Medulla oblongata (tissue), 1 donor: ENCODE results near the gene ZMYM2.
A peak's percentile ranks its signal among the peaks of the same experiment; 100 is the strongest.

Source experiments
- DNase-seq: peaks from one replicate; pipeline ENCODE4 v3.0.0-alpha.2; 2015; ENCODE audit errors: extremely low spot score

The ZMYM2 gene

DNA sequence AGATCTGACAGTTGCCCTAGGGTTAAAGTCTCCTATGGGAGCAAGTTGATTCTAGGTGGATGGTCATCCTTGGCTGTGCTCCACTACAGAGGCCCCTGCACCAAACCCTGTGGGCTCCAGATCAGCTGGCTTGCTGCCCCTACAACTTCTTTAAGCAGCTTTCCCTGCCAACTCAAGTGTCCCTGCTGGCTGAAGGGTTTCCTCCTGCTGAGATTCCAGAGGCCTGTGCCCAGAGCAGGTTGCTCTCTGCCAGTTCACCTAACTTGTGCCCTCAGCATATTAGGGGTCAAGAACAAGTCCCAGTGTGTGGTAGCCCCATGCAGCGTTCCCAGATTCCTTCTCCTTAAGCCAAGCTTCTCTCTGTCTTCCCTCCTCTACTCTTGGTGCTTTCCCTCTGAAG lies 85.6 kb downstream of the ZMYM2 start:
- DNase-seq: no peak

DNA sequence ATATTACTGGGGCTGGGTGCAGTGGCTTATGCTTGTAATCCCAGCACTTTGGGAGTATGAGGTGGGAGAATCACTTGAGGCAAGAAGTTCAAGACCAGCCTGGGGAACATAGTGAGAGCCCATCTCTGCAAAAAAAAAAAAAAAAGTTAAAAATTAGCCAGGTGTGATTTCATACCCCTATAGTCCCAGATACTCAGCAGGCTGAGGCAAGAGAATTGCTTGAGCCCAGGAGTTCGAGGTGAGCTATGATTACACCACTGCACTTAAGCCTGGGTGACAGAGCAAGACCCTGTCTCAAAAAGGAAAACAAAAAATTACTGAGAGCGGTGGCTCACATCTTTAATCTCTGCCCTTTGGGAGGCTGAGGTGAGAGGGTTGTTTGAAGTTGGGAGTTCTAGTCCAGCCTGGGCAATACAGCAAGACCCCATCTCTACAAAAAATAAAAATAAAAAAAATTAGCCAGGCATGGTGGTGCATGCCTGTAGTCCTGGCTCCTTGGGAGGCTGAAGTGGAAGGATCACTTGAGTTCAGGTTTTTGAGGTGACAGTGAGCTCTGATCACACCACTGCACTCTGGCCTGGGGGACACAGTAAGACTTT lies 87.5 kb downstream of the ZMYM2 start:
- DNase-seq: no peak

DNA sequence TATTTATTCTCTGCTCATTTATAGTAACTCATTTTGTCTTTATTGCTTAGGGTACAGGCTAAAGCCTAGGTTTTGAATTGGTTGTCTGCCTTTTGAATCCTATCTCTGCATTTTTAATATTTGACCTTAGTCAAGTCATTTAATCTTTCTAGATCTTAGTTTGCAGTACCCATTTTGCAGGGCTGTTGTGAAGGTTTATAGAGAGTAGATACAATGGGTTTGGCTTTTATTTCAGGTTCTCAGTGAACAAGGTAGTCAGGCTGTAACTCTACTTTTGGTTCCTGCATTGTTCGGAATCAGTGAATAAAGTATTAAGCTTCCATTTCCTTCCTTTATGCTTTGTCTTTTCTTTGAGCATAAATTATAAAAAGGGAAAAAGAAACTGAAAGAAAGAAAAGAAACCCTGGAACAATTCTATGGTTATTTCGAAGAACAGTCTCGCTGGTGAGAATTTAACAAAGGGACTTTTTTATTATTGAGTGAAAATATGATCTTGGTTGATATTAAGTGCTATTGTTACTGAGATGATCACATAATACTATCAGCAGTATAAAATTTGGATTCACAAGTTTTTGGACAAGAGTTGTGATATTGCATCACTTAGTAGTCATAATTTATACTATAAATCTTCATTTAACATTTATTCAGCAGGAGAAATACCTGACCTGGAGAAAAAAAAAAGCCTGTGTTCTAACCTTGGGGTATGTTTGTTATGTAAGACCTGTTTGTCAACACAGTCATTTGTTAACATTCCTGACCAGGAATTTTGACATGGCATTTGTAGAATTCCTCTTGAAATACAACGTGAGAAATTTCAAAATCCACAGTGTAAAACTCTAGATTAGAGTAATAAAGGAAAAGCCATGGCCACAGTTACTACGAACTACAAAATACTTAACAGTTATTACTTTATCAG lies 91.3 kb downstream of the ZMYM2 start:
- peak; percentile 20 for DNase-seq

DNA sequence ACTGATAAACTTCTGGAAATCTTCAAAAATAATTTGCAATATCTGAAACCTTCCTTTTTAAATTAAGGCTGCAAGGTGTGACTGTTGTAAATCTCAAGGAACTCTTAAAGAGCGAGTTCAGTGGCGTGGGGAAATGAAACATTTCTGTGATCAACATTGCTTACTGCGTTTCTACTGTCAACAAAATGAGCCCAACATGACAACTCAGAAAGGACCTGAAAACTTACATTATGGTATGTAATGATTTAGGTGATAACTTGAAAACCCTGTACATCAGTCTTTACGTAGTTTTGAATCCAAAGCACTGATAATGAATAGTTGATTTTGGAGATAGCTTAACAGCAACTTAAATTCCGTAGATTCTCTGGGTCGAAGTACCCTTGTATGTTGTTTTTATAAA lies 92.8 kb downstream of the ZMYM2 start:
- no peak for DNase-seq

DNA sequence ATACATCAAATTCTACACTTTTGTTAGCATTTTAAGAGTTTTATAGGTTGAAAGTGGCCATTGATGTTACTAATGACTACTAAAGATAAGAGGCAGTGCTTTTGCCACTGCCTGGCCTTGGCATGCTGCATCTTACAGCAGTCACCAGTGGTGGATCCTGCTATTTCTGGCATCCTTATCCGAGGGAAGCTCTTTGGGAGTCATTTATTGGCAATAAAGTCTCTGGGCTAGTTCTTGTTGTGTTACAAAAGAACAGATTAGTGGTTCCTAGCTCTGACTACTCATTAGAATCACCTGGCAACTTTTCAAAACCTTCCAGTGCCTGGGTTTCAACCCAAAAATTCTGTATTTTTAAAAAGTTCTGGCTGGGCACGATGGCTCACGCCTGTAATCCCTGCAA lies 94.5 kb downstream of the ZMYM2 start:
- DNase-seq: no peak

DNA sequence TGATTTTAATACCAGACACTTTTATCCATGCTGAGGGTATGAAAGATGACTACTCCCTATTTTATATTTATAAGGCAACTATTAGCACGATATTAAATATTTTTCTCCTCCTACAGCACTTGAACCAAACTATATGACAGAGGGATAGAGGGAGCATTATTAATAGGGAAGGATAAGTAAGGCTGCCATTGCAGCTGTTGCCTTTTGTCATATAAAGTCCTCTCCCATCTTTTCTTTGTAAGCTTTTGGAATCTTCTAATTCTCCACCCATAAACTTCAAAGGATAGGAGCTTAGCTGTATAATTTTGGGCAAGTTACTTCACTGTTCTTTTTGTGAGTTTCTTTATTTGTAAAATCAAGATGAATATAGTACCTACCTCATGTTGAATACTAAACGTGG lies 95.4 kb downstream of the ZMYM2 start:
- no peak for DNase-seq

DNA sequence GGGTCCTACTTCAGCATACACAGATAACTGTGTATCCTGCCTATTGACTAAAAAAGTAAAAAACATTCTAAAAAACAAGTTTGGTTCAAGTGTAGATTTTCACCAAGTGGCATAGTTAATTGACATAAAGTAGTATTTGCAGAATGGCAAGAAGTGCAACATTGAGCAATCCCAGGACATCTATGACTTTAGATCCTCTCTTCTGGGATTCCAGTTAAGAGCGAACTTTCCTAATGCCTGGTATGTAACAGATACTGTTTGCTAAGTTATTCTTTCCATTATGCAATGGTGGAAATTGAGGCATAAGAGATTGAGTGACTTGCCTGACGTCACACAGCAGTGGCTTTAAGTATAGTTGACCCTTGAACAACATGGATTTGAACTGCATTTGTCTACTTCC lies 96.1 kb downstream of the ZMYM2 start:
- DNase-seq: no peak

DNA sequence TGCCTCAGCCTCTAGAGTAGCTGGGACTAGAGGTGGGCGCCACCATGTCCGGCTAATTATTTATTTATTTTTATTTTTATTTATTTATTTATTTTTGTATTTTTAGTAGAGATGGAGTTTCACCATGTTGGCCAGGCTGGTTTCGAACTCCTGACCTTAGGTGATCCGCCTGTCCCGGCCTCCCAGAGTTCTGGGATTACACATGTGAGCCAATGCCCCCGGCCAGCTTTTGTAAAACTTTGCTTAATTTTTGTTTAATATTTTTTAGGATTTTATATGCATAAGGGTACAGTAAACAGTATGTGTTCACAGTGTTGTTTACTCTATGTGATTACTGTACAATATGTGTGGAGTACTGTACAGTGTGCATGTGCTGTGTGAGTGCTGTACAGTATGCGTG lies 98.7 kb downstream of the ZMYM2 start:
- DNase-seq: no peak

DNA sequence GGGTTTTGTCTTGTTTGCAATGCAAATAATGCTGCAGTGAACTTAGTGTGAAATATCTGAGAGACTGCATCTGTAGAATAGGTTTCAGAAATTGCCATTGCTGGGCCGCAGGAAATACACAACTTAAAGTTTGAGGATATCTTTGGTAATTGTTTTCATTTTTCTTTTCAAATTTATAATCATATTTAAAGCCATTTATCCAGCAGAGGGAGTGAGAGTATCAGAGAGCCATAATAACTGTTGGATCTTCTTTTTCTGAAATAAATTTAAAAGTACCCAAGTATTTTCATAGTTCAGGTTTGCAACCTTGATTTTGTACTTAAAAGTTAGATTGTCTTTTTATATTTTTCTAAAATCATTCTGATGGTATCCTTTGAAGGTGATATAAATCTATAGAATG lies 99.4 kb downstream of the ZMYM2 start:
- no peak for DNase-seq

DNA sequence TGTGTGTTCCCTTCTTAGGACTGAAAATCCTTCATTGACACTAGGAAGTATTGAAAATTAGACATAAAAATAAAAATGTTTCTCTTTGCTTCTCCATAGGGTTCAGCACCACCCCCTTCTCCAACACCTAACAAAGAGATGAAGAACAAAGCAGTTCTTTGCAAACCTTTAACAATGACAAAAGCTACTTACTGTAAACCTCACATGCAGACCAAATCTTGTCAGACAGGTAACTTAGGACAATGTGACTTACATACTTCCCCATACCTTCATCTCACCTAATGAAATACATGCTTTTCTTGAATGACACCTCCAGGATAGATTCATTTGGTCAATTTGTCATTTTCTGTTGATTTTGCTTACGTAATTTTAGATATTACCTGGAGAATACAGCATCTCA lies 99.9 kb downstream of the ZMYM2 start:
- no peak for DNase-seq

DNA sequence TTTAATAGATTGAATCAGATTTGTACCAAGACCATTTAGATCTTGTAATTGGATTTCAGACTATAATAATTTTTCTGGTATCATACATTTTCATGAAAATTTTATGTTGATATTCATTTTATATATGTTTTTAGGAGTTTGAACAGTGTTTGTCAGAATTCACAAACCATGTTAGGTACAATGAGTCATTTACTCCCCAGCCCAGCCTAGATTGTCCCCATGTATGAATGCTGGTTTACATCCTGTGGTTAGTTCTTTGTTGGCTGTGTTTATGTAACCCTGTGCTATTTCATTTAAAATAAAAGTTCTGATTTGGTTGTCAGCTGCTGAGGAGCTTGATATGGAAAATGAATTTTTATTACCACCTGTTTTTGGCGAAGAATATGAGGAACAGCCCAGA lies 105.6 kb downstream of the ZMYM2 start:
- DNase-seq: no peak

DNA sequence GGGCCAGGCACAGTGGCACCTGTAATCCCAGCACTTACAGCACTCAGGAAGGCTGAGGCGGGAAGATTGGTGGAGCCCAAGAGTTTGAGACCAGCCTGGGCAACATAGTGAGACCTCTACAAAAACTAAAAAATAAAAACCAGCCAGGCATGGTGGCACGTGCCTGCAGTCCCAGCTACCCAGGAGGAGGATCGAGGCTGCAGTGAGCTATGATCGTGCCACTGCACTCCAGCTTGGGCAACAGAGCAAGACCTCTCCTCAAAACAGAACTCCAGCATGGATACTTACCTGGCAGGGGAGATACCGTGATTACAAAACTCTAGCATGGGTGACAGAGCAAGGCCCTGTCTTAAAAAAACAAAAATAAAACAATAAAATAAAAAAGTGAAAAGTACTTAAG lies 107.0 kb downstream of the ZMYM2 start:
- no peak for DNase-seq

DNA sequence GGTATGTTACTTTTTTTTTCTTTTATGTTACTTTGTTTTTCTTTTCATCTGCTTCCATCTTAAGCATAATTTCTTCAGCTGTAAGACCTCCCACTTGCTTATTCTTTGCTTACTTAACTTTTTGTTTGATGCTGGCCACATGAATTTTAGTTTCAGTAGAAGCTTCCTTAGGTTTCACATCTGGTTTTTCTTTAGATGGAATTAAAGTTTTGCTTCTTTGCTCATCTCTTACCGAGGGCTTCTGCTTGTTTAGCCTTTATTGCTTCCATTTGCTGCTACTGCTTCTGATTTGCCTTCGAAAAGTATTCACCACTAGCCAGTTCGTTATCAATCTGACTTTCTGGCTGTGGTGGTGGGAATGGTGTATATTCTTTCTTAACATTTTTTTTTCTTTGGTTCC lies 111.4 kb downstream of the ZMYM2 start:
- DNase-seq: no peak

DNA sequence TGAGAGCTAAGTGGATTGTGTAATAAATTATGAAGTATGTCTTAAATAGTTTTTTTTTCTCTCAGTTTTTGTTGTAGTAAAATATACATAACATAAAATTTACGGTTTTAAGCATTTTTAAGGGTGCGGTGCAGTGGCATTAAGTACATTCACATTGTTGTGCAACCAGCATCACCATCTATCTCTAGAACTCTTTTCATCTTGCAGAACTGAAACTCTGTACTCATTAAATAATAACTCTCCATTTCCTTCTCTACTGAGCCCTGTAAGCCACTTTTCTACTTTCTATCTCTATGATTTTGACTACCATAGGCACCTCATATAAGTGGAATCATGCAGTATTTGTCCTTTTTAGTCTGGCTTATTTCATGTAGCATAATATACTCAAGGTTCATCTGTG lies 115.2 kb downstream of the ZMYM2 start:
- no peak for DNase-seq

DNA sequence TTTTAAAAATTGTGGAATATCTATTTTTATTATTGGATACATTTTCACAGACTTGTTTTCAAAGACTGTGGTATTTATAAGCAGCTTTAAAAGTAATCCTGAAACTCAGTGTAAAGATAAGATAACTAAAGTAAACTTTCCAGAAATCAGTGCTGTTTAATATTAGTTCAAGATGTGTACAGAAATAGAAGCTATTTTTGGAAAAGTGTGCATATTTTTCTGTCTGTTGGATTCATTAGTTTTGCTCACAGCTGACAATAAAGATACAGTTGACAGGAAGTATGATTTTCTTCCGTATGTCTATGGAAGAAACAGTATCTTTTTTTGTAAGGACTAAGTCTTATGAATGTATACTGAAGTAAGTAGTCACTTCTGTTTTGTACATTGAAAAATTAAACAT lies 116.4 kb downstream of the ZMYM2 start:
- DNase-seq: no peak

DNA sequence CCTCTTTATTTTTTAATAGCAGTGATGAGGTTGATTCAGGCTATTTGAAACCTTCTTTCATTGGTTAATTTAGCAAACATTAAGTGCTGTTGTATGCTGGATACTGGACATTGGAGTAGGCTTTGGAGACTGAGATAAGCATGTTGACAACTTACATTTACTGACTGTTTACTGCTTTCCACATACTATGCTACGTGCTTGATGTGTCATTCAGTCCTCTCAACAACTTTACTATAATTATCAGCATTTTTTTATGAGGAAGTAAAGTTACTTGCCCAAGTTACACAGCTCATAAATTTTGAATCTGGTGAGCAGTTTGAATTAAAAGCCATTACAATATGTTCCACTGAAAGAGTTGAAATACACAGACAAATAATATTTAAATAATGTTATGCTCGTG lies 118.6 kb downstream of the ZMYM2 start:
- DNase-seq: no peak

DNA sequence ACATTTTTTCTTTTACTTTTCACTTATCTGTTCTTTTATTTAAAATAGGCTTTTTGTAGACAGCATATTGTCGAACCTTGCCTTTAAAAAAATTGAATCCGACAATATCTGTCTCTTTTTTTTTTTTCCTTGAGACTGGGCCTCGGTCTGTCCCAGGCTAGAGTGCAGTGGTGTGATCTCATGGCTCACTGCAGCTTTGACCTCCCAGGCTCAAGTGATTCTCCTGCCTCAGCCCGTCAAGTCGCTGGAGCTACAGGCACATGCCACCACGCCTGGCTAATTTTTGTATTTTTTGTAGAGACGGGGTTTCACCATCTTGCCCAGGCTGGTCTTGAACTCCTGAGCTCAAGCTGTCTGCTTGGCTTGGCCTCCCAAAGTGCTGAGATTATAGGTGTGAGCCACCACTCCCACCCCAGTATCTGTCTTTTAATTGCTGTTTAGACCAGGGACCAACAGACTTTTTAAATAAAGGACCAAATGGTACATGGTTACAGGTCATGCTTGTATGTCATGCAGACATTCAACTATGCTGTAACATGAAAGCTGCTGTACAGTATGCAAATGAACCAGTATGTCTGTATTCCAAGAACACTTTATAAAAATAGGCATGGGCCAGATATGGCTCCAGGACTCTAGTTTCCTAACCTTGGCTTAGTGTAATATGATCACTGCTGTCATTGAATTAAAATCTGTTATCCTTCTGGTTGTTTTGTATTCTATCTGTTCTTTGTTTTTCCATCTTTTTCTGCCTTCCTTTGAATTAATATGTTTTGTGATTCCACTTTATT lies 122.0 kb downstream of the ZMYM2 start:
- no peak for DNase-seq

DNA sequence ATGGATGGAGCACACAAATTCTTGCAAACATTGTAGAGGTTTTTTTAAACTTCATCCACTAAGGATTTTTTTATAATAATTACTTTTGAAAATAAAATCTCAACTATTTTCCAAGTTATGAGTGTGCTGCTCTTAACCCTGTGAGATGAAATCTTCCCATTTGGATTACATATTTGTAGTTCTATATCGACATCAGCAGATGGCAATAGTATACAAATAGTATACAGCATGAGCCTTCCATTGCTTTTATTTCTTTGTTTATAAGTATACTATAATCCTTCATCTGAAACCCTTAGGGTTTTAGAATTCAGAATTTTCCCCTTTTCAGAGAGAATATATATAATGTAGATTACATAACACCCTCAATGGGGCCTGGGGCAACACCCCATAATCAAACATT lies 131.8 kb downstream of the ZMYM2 start:
- DNase-seq: no peak

DNA sequence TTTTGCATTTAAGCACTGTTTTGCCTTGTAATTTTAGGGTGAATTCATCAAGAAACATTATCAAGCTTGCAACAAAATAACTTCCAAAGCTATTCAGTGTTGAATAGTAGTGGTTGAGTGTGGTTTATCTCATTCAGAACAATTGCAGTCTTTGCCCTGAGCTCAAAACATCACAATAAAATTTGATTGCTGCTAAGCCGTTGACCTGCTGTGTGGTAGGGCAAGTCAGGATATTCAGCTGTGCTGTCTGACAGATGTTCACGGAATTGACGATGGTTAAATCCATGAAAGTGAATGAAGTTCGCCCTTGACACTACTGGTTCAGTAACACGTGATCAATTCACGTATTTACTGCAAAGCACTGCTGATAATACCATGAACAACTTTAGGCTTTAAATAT lies 135.4 kb downstream of the ZMYM2 start:
- no peak for DNase-seq

DNA sequence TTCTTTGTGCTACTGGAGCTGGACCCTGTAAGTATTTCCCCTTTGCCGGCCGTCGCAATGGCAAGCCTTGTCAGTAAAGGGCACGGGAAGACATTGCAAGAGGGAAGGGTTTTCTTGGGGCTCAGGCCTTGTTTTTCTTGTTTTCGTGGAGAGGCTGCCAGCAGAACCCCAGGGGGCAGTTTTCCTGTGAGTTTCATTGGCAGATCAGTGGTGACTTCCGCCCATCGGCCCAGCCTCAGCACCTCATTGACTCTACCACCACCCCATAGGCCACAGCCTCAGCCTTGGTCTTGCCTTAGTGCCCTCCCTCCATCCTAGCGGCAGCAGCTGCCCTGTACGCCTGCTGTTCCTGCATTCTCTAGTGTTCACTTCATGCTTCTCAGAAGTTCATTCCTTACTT lies 140.8 kb downstream of the ZMYM2 start:
- DNase-seq: no peak

DNA sequence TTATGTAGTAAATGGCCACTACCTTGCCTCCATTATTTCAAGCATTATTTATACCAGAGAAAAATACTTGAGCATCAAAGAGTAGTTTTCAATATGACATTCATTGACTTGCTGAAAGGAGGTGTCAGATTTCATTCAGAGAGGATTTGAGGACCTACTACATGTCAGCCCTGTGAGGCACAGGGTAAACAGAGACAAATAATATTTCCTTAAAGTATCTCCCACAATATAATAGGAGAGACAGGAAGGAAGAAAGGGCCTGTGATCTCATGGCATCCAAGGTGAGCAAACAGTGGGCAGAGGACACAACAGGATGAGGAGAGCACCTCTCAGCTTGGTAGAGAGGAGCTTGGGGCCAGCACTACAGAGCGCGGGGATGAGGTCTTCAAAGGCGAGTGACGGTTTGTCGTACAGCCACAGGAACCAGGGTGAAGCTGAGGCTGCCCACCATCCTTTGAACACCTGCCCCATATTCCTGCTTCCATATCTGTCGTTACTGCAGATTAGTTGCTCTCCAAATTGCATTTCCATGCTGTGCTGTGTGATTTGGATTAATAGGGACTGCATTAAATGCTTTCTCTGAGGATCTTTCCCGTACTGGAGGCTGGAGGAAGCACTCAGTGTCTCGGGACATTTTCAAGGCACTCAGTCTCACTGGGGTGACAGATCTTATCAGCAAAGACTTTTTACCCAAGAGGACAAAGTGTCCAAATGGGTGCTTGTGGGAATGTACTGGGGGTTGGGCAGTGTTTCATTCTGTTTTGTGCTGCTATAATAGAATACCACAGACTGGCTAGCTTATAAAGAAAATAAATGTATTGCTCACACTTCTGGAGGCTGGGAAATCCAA lies 143.2 kb downstream of the ZMYM2 start:
- DNase-seq: no peak
